Activated T-helper 1 cell treated with anti-CD3 and anti-CD28 coated beads, Interleukin-12 subunit alpha, Interleukin-12 subunit beta, Interleukin-2, Interleukin-4 antibody, amounts not matched to agents 30 ng/mL and 10 ng/mL and 1 ng/mL, durations not matched to agents 14 hours and 24 hours and 36 hours (primary cell): ENCODE results near the gene DOCK10. TPM values are rescaled to one million over a fixed set of nuclear protein-coding genes. Genes with fewer than 3 reads are reported as not detected.
"Not testable (repeated sequence)": the region's sequence is repeated elsewhere in the genome, so short reads cannot be mapped to it uniquely, and the experiment has no call there.

Experiments used
- DNase-seq: peaks from one replicate; pipeline ENCODE4 v3.0.0; 2021; ENCODE audit warnings: low spot score
- H3K27ac Mint-ChIP-seq: one replicate; pipeline ENCODE4 v1.8.0; 2021; ENCODE audit warnings: mild to moderate bottlenecking, mixed read lengths
- H3K27me3 Mint-ChIP-seq: one replicate; pipeline ENCODE4 v1.8.0; 2022; ENCODE audit warnings: mild to moderate bottlenecking, moderate library complexity, mixed read lengths; ENCODE audit not compliant: insufficient read depth
- H3K36me3 Mint-ChIP-seq: one replicate; pipeline ENCODE4 v1.8.0; 2021; ENCODE audit warnings: low read depth, mixed read lengths
- H3K4me1 Mint-ChIP-seq: one replicate; pipeline ENCODE4 v1.8.0; 2021; ENCODE audit warnings: low read depth, mixed read lengths
- H3K4me3 Mint-ChIP-seq: one replicate; pipeline ENCODE4 v1.8.0; 2021; ENCODE audit warnings: mild to moderate bottlenecking, moderate library complexity, mixed read lengths
- H3K9me3 Mint-ChIP-seq: one replicate; pipeline ENCODE4 v1.8.0; 2021; ENCODE audit warnings: mixed read lengths
- intact Hi-C: fragments of 100-400 bp; cut with micrococcal nuclease; formaldehyde crosslinking; loops from one replicate; pipeline ENCODE4 v1.15.1; 2024
- total RNA-seq: library from RNA; stranded (reverse); gene quantifications from 2 replicates; pipeline ENCODE4 v1.2.3, GENCODE V29; 2022

Gene DOCK10
- total RNA-seq, 1 donor from 2014 or later, result 159 TPM

GRCh38 chr2:225069477-225069876 is 27.2 kb upstream of the DOCK10 start:
- peaks cover 23% of the 10 kb centered on the region for H3K4me1 Mint-ChIP-seq
- H3K4me3 Mint-ChIP-seq, result no peak overlapping the region
- H3K36me3 Mint-ChIP-seq, result peaks cover 17% of the 10 kb centered on the region
- intact Hi-C loops, result no loop called here
- DNase-seq, result no peak
- peaks cover 29% of the 10 kb centered on the region for H3K9me3 Mint-ChIP-seq
- H3K27ac Mint-ChIP-seq, result no peak overlapping the region
- peaks cover 6% of the 10 kb centered on the region for H3K27me3 Mint-ChIP-seq

GRCh38 chr2:225065882-225066281 is 23.6 kb upstream of the DOCK10 start:
- DNase-seq, result no peak
- H3K9me3 Mint-ChIP-seq, result peaks cover 29% of the 10 kb centered on the region
- H3K4me3 Mint-ChIP-seq, result no peak overlapping the region
- H3K27me3 Mint-ChIP-seq, result no peaks in the 10 kb centered on the region
- no peak overlapping the region for H3K27ac Mint-ChIP-seq
- H3K4me1 Mint-ChIP-seq, result peaks cover 29% of the 10 kb centered on the region
- peaks cover 17% of the 10 kb centered on the region for H3K36me3 Mint-ChIP-seq
- intact Hi-C loops, result loop anchor here (2.0 kb wide), 1 partner anchor 13 kb away; no protein-coding TSS in a partner anchor

- Mint-ChIP-seq H3K36me3 (peaks cover 17% of the 10 kb centered on the region), H3K27me3 (no peaks in the 10 kb centered on the region), H3K9me3 (peaks cover 29% of the 10 kb centered on the region), H3K4me3 (no peak overlapping the region), H3K4me1 (peaks cover 29% of the 10 kb centered on the region), H3K27ac (no peak overlapping the region)
- intact Hi-C loops, result no loop called here
- no peak for DNase-seq
These were observed 22.7 kb upstream of the DOCK10 start for GRCh38 chr2:225064928-225065327.

DNA sequence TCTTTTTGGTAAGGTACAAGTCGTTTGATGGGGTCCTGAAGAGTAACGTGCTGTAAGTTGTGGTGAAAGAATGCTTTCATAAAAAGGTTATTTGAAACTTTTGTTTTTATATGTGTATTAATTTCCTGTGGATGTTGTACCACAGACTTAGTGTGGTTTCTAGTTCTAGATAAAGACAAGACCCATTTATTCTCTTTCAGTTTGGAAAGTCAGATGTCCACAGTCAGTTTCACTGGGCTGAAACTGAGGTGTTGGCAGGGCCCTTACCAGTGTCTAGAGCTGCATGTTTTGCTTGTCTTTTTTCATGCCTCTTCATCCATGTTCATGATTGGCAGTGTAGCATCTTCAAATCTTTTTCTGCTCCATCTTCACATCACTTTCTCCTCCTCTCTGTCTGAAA is 22.1 kb upstream of the DOCK10 start:
- intact Hi-C loops, result no loop called here
- H3K4me3 Mint-ChIP-seq, result no peak overlapping the region
- DNase-seq, result no peak
- no peak overlapping the region for H3K27ac Mint-ChIP-seq
- no peaks in the 10 kb centered on the region for H3K27me3 Mint-ChIP-seq
- peaks cover 17% of the 10 kb centered on the region for H3K36me3 Mint-ChIP-seq
- peaks cover 29% of the 10 kb centered on the region for H3K4me1 Mint-ChIP-seq
- H3K9me3 Mint-ChIP-seq, result peaks cover 29% of the 10 kb centered on the region

- Mint-ChIP-seq H3K4me3 (no peak overlapping the region), H3K27ac (peak overlapping the region; percentile 3), H3K9me3 (peaks cover 9% of the 10 kb centered on the region), H3K36me3 (peaks cover 4% of the 10 kb centered on the region), H3K27me3 (no peaks in the 10 kb centered on the region), H3K4me1 (peaks cover 55% of the 10 kb centered on the region)
- intact Hi-C loops, result no loop called here
- DNase-seq, result no peak
These were observed 14.2 kb upstream of the DOCK10 start for GRCh38 chr2:225056330-225057073.

- H3K27me3 Mint-ChIP-seq, result no peaks in the 10 kb centered on the region
- peaks cover 61% of the 10 kb centered on the region for H3K4me1 Mint-ChIP-seq
- H3K9me3 Mint-ChIP-seq, result peaks cover 9% of the 10 kb centered on the region
- peak overlapping the region; percentile 3 for H3K27ac Mint-ChIP-seq
- peaks cover 4% of the 10 kb centered on the region for H3K36me3 Mint-ChIP-seq
- no peak for DNase-seq
- H3K4me3 Mint-ChIP-seq, result no peak overlapping the region
- intact Hi-C loops, result no loop called here
These were observed 13.4 kb upstream of the DOCK10 start for GRCh38 chr2:225055714-225056113.

- Mint-ChIP-seq H3K27ac (peak overlapping the region; percentile 95), H3K9me3 (peaks cover 6% of the 10 kb centered on the region), H3K4me3 (peak overlapping the region; percentile 29), H3K27me3 (peaks cover 7% of the 10 kb centered on the region), H3K4me1 (peaks cover 69% of the 10 kb centered on the region), H3K36me3 (peaks cover 4% of the 10 kb centered on the region)
- intact Hi-C loops, result loop anchor here (1.0 to 2.0 kb wide), 2 partner anchors 11 to 14 kb away; no protein-coding TSS in a partner anchor
- peak; percentile 50 for DNase-seq
These were observed 10.4 kb upstream of the DOCK10 start for GRCh38 chr2:225052703-225053102.

GRCh38 chr2:225047502-225047901 is 5.2 kb upstream of the DOCK10 start:
- Mint-ChIP-seq H3K4me1 (peaks cover 44% of the 10 kb centered on the region), H3K27me3 (peaks cover 15% of the 10 kb centered on the region)
- not testable (repeated sequence) for H3K27ac Mint-ChIP-seq, H3K9me3 Mint-ChIP-seq, DNase-seq, H3K36me3 Mint-ChIP-seq, H3K4me3 Mint-ChIP-seq
- intact Hi-C loops, result loop anchor here (10.0 kb wide), 1 partner anchor 1023 kb away; no protein-coding TSS in a partner anchor

DNA sequence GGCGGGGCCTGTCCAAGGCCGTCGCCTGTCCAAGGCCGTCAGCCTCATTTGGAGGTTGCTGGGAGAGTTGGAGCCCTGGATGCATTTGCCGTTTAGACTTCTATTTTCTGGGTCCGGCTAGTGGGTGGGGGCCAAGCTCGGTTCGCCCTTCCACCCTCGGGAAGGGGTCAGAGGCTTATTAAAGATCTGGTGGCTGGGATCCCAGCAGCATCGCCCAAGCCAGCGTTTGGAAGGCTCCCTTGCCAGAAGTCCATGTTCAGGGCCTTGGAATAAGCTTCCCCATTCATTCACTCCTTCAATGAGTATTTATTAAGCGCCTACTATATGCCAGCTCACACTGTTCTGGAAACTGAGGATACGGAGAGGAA is 516 bp upstream of the DOCK10 start:
- H3K9me3 Mint-ChIP-seq, result no peaks in the 10 kb centered on the region
- peak overlapping the region; percentile 84 for H3K27ac Mint-ChIP-seq
- H3K4me1 Mint-ChIP-seq, result peaks cover 57% of the 10 kb centered on the region
- no peak for DNase-seq
- peak overlapping the region; percentile 77 for H3K4me3 Mint-ChIP-seq
- intact Hi-C loops, result loop anchor here (5.0 to 10.0 kb wide), 2 partner anchors 1018 to 1795 kb away; partner anchors contain the start of gene RHBDD1
- peaks cover 24% of the 10 kb centered on the region for H3K36me3 Mint-ChIP-seq
- H3K27me3 Mint-ChIP-seq, result peaks cover 9% of the 10 kb centered on the region

GRCh38 chr2:225041207-225041850 is 939 bp downstream of the DOCK10 start:
- Mint-ChIP-seq H3K27me3 (peaks cover 4% of the 10 kb centered on the region), H3K4me1 (peaks cover 66% of the 10 kb centered on the region), H3K36me3 (peaks cover 29% of the 10 kb centered on the region), H3K27ac (peak overlapping the region; percentile 98), H3K4me3 (peak overlapping the region; percentile 96), H3K9me3 (no peaks in the 10 kb centered on the region)
- intact Hi-C loops, result loop anchor here (1.0 to 10.0 kb wide), 12 partner anchors 11 to 1796 kb away; partner anchors contain the start of genes CUL3 and RHBDD1
- DNase-seq, result peak; percentile 60

DNA sequence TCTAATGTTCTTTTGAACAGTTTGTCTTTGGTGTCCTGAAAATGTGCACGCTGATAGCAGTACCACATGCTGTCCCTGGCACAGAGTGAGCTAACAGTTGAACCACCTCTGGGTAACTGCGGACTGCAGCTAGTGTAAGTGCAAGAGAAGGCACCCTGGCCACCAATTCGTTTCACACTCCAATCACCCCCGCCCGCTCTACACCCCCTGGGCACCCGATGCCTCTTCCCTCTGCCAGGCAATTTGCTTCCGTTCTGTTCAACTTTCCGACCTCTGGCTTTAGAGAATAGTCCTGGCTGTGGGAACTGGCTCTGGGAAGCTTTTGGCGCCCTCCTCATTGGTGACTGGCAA is 1.4 kb downstream of the DOCK10 start:
- H3K36me3 Mint-ChIP-seq, result peaks cover 29% of the 10 kb centered on the region
- intact Hi-C loops, result loop anchor here (1.0 to 10.0 kb wide), 12 partner anchors 11 to 1796 kb away; partner anchors contain the start of genes CUL3 and RHBDD1
- peak overlapping the region; percentile 96 for H3K4me3 Mint-ChIP-seq
- peak overlapping the region; percentile 98 for H3K27ac Mint-ChIP-seq
- peaks cover 71% of the 10 kb centered on the region for H3K4me1 Mint-ChIP-seq
- H3K9me3 Mint-ChIP-seq, result no peaks in the 10 kb centered on the region
- no peak for DNase-seq
- no peaks in the 10 kb centered on the region for H3K27me3 Mint-ChIP-seq

DNA sequence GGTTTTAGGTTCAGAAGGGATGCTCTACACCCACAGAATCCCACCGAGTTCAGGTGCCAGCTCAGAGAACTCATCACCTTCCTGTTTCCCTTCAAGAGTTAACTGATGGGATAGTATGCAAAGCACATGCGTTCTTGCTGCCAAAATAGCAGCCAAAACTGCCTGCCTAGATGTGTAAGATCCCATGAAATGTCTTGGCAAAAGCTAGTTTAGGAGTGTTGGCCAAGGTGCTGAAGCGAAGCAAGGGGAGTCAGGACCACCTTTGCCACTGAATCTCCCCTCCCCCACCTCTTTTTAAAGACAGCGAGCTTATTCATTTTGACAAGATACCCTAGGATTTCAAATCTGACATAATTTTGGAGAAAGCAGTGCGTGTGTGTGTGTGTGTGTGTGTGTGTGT is 2.1 kb downstream of the DOCK10 start:
- peak overlapping the region; percentile 96 for H3K4me3 Mint-ChIP-seq

GRCh38 chr2:225038231-225038523 is 4.1 kb downstream of the DOCK10 start:
- Mint-ChIP-seq H3K27me3 (no peaks in the 10 kb centered on the region), H3K36me3 (peaks cover 49% of the 10 kb centered on the region), H3K4me1 (peaks cover 84% of the 10 kb centered on the region), H3K9me3 (no peaks in the 10 kb centered on the region), H3K27ac (peak overlapping the region; percentile 92), H3K4me3 (peak overlapping the region; percentile 96)
- DNase-seq, result no peak
- intact Hi-C loops, result loop anchor here (1.0 to 10.0 kb wide), 3 partner anchors 52 to 1096 kb away; no protein-coding TSS in a partner anchor

More for the DNA sequence above, 2.1 kb downstream of the DOCK10 start:
- Mint-ChIP-seq H3K27ac (peak overlapping the region; percentile 98), H3K4me1 (peaks cover 75% of the 10 kb centered on the region), H3K9me3 (no peaks in the 10 kb centered on the region), H3K27me3 (no peaks in the 10 kb centered on the region), H3K36me3 (peaks cover 34% of the 10 kb centered on the region)
- intact Hi-C loops, result loop anchor here (2.0 to 10.0 kb wide), 4 partner anchors 13 to 1797 kb away; partner anchors contain the start of gene RHBDD1
- DNase-seq, result no peak
